Esophagus muscularis mucosa (tissue), 4 donors: ENCODE results near the gene ZBP1. TPM values are rescaled to one million over a fixed set of nuclear protein-coding genes. Genes with fewer than 3 reads are reported as not detected.

Experiments used
- DNase-seq: peaks from one replicate; pipeline ENCODE4 v3.0.0-alpha.2; 2017; ENCODE audit errors: extremely low spot score
- H3K27ac ChIP-seq, 4 donors: fragments of 200-600 bp; sonication (generic); replicated peaks in 1 of 4; 1 replicate in 3 of 4; 2 replicates in 1 of 4; pipeline ENCODE4 v1.5.1; 2016 to 2019; ENCODE audit warnings: mild to moderate bottlenecking in 1 of 4
- H3K27me3 ChIP-seq, 4 donors: fragments of 200-600 bp; sonication (generic); one replicate each; pipeline versions ENCODE4 v1.5.1 to v1.6.0; 2016 to 2019
- H3K36me3 ChIP-seq, 4 donors: fragments of 200-600 bp; sonication (generic); one replicate each; pipeline ENCODE4 v1.5.1; 2016 to 2019
- H3K4me1 ChIP-seq, 4 donors: fragments of 200-600 bp; sonication (generic); one replicate each; pipeline ENCODE4 v1.5.1; 2016 to 2019
- H3K4me3 ChIP-seq, 4 donors: fragments of 200-600 bp; sonication (generic); 1 replicate in 2 of 4; 2 replicates in 2 of 4; pipeline ENCODE4 v1.5.1; 2016 to 2019; ENCODE audit warnings: mild to moderate bottlenecking in 4 of 4, moderate library complexity in 1 of 4
- H3K9me3 ChIP-seq, 4 donors: fragments of 200-600 bp; sonication (generic); 1 replicate in 3 of 4; 2 replicates in 1 of 4; pipeline ENCODE4 v1.5.1; 2016 to 2019
- CTCF ChIP-seq, 3 experiments: fragments of 200-600 bp in 2 of 3; fragments of 450-650 bp in 1 of 3; sonication (generic) in 2 of 3; IDR thresholded peaks; one replicate each; pipeline ENCODE4 v1.5.1; 2017 to 2019; ENCODE audit warnings: antibody characterized with exemption in 3 of 3, mild to moderate bottlenecking in 2 of 3, moderate library complexity in 1 of 3
- EP300 ChIP-seq: sonication (generic); formaldehyde crosslinking; IDR thresholded peaks from one replicate; pipeline ENCODE4 v1.6.1; 2017; ENCODE audit warnings: antibody characterized with exemption
- POLR2A ChIP-seq: fragments of 450-650 bp; IDR thresholded peaks from one replicate; pipeline ENCODE4 v1.6.1; 2017; ENCODE audit warnings: antibody characterized with exemption, moderate library complexity, mild to moderate bottlenecking, low read depth
- POLR2AphosphoS5 ChIP-seq, 2 donors: sonication (generic); formaldehyde crosslinking; IDR thresholded peaks; one replicate each; pipeline ENCODE4 v1.6.1; 2017; ENCODE audit warnings: antibody characterized with exemption in 2 of 2
- WGBS: methylation state at CpG from one replicate; pipeline ENCODE4 v1.1.5; 2018; 5-methylcytosine and 5-hydroxymethylcytosine counted together
- intact Hi-C: fragments of 100-400 bp; cut with DNase I; formaldehyde crosslinking; loops from one replicate; pipeline ENCODE4 v1.15.1; 2023
- total RNA-seq, 4 donors: library from RNA; depleted of rRNA; stranded (reverse); fragments of >200 nt; gene quantifications; one replicate each; pipeline versions ENCODE4 v1.1.0 to v1.2.1, GENCODE V29; 2016

ZBP1 gene
- total RNA-seq, 4 donors from 2014 or later: 0.33 to 0.75 TPM; not detected in 2

GRCh38 chr20:57586943-57587277 lies 33.3 kb downstream of the ZBP1 start:
- intact Hi-C loops: no loop called here
- Histone ChIP-seq H3K4me1 (peaks cover 2 to 37% (median 33%) of the 10 kb centered on the region in 4 donors), H3K9me3 (peaks cover 0 to 7% (median 0%) of the 10 kb centered on the region in 4 donors), H3K27ac (no peak overlapping the region), H3K4me3 (no peak overlapping the region), H3K36me3 (no peaks in the 10 kb centered on the region), H3K27me3 (peaks cover 0 to 28% (median 0%) of the 10 kb centered on the region in 4 donors)
- 94% methylated on average over 10 of the region's 10 CpGs for WGBS
- no peak for DNase-seq
- TF ChIP-seq CTCF (IDR thresholded peaks at IDR 0.05) (no peak), EP300 (no peak), POLR2AphosphoS5 (IDR thresholded peaks at IDR 0.05) (no peak), POLR2A (no peak)

GRCh38 chr20:57586370-57586793 lies 33.8 kb downstream of the ZBP1 start:
- no peak for DNase-seq
- Histone ChIP-seq H3K4me3 (no peak overlapping the region), H3K9me3 (peaks cover 0 to 7% (median 0%) of the 10 kb centered on the region in 4 donors), H3K27ac (peak overlapping the region in 1 of 4 donors; percentile 18), H3K36me3 (no peaks in the 10 kb centered on the region), H3K4me1 (peaks cover 2 to 42% (median 38%) of the 10 kb centered on the region in 4 donors), H3K27me3 (peaks cover 0 to 28% (median 0%) of the 10 kb centered on the region in 4 donors)
- TF ChIP-seq EP300: no peak
- no peak for TF ChIP-seq CTCF (IDR thresholded peaks at IDR 0.05)
- TF ChIP-seq POLR2AphosphoS5 (IDR thresholded peaks at IDR 0.05): no peak
- TF ChIP-seq POLR2A: no peak
- intact Hi-C loops: no loop called here
- WGBS: 31% methylated on average over 5 of the region's 8 CpGs

GRCh38 chr20:57585466-57586213 lies 34.6 kb downstream of the ZBP1 start:
- H3K4me1 ChIP-seq: peaks cover 2 to 48% (median 44%) of the 10 kb centered on the region in 4 donors
- intact Hi-C loops: no loop called here
- peaks cover 0 to 35% (median 0%) of the 10 kb centered on the region in 4 donors for H3K27me3 ChIP-seq
- TF ChIP-seq CTCF (IDR thresholded peaks at IDR 0.05): no peak
- no peak for TF ChIP-seq POLR2A
- TF ChIP-seq POLR2AphosphoS5 (IDR thresholded peaks at IDR 0.05): no peak
- no peak for TF ChIP-seq EP300
- WGBS: 70% methylated on average over 16 of the region's 17 CpGs
- DNase-seq: no peak
- peaks cover 0 to 7% (median 0%) of the 10 kb centered on the region in 4 donors for H3K9me3 ChIP-seq
- no peaks in the 10 kb centered on the region for H3K36me3 ChIP-seq
- H3K27ac ChIP-seq: peak overlapping the region in 1 of 4 donors; percentile 26
- no peak overlapping the region for H3K4me3 ChIP-seq

- peaks cover 0 to 35% (median 0%) of the 10 kb centered on the region in 4 donors for H3K27me3 ChIP-seq
- peaks cover 2 to 56% (median 52%) of the 10 kb centered on the region in 4 donors for H3K4me1 ChIP-seq
- intact Hi-C loops: no loop called here
- peaks cover 0 to 7% (median 0%) of the 10 kb centered on the region in 4 donors for H3K9me3 ChIP-seq
- peak overlapping the region in 1 of 4 donors; percentile 26 for H3K27ac ChIP-seq
- TF ChIP-seq CTCF (IDR thresholded peaks at IDR 0.05) (no peak), POLR2A (no peak), EP300 (no peak), POLR2AphosphoS5 (IDR thresholded peaks at IDR 0.05) (no peak)
- no peak for DNase-seq
- no peak overlapping the region for H3K4me3 ChIP-seq
- 77% methylated on average over 7 of the region's 8 CpGs for WGBS
- H3K36me3 ChIP-seq: no peaks in the 10 kb centered on the region
These were observed 35.3 kb downstream of the ZBP1 start for GRCh38 chr20:57584768-57585461.
